HUES48 (cell line): Measurements from ENCODE around the gene C5orf22.

Source experiments
- H3K27ac ChIP-seq: one replicate; pipeline ENCODE4 v1.7.0; 2013; ENCODE audit warnings: low read depth, low read length, inconsistent platforms
- H3K27me3 ChIP-seq: 2 replicates; pipeline ENCODE4 v1.6.1; 2013; ENCODE audit warnings: mild to moderate bottlenecking, low read length; ENCODE audit not compliant: control insufficient read depth, insufficient read depth
- H3K36me3 ChIP-seq: 2 replicates; pipeline ENCODE4 v1.6.1; 2013; ENCODE audit warnings: low read length; ENCODE audit not compliant: control insufficient read depth, insufficient read depth
- H3K4me1 ChIP-seq: 2 replicates; pipeline ENCODE4 v1.6.1; 2013; ENCODE audit warnings: mild to moderate bottlenecking, low read length; ENCODE audit not compliant: control insufficient read depth, insufficient read depth
- H3K4me3 ChIP-seq: 2 replicates; pipeline ENCODE4 v1.5.1; 2013; ENCODE audit warnings: mild to moderate bottlenecking, low read depth, low read length
- H3K9ac ChIP-seq: 2 replicates; pipeline ENCODE4 v1.6.1; 2013; ENCODE audit warnings: mild to moderate bottlenecking, low read depth, low read length, moderate library complexity
- H3K9me3 ChIP-seq: 2 replicates; pipeline ENCODE4 v1.6.1; 2013; ENCODE audit warnings: low read length; ENCODE audit not compliant: control insufficient read depth, insufficient read depth

Gene C5orf22

GRCh38 chr5:31604240-31604639 lies 72.1 kb downstream of the C5orf22 start:
- Histone ChIP-seq H3K36me3 (no peaks in the 10 kb centered on the region), H3K27me3 (no peaks in the 10 kb centered on the region), H3K9ac (no peak overlapping the region), H3K9me3 (no peaks in the 10 kb centered on the region), H3K4me3 (no peak overlapping the region), H3K4me1 (no peaks in the 10 kb centered on the region), H3K27ac (no peak overlapping the region)

- no peaks in the 10 kb centered on the region for H3K4me1 ChIP-seq
- H3K9ac ChIP-seq: no peak overlapping the region
- H3K27me3 ChIP-seq: no peaks in the 10 kb centered on the region
- no peaks in the 10 kb centered on the region for H3K9me3 ChIP-seq
- no peak overlapping the region for H3K27ac ChIP-seq
- H3K36me3 ChIP-seq: no peaks in the 10 kb centered on the region
- no peak overlapping the region for H3K4me3 ChIP-seq
These were observed 72.5 kb downstream of the C5orf22 start for GRCh38 chr5:31604644-31605043.
